Stimulated activated CD8-positive, alpha-beta memory T cell treated with anti-CD3 and anti-CD28 coated beads, Interleukin-7, amount 100 ng/mL, for 24 hours (primary cell): ENCODE measurements around the gene ZNFX1.
"Not testable (repeated sequence)": the region's sequence is repeated elsewhere in the genome, so short reads cannot be mapped to it uniquely, and the experiment has no call there.

Experiments used
- DNase-seq: peaks from one replicate; pipeline ENCODE4 v3.0.0-alpha.2; 2020; ENCODE audit warnings: low read depth

ZNFX1 gene

DNA sequence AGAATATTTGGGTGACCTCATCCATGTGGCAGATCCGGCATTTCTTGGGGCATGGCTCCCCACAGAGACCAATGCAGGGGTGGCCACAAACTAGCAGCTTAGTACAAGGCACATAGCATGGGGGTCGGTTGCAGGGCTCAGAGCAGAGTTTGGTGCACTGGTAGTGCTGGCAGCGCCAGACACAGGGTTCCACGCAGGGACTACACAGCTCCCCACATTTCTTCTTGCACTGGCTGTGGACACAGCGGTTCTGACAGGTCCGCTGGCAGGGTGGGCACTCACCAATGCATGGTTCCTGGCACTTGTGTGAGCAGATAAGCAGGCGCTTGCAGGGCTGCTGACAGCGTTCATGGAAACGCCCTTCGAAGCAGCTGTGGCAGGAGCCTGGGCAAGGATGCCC lies 29.6 kb downstream of the ZNFX1 start:
- no peak for DNase-seq

- no peak for DNase-seq
Measured at GRCh38 chr20:49247792-49248191, 30.1 kb downstream of the ZNFX1 start.

DNA sequence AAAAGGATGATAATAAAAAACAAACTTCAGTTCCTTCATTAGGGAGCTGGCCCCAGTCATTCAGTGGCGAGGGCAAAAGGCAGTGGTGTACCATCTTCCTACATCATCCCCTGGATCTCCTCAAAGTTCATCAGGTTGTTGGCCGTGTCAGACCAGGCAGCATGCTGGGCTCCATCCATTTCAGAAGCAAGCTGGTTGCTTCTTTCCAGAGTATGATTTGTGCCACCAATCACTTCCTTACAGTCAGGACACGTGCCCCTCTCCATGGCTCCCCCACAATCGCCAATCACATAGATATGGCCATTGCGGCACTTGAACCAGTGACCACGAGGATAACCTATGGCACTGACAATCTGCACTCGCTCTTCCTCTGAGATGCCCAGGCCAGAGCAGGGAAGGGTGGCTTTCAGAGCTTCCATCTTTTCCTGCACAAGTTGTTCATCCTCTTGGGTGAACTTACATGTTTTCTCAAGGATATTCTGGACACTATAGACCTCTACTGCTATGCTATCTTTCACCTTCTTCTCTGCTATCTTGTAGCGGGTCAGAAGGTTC lies 30.6 kb downstream of the ZNFX1 start:
- no peak for DNase-seq

- DNase-seq = no peak
Measured at GRCh38 chr20:49245921-49246740, 31.7 kb downstream of the ZNFX1 start.

- DNase-seq = no peak
Measured at GRCh38 chr20:49237531-49237930, 40.3 kb downstream of the ZNFX1 start.

DNA sequence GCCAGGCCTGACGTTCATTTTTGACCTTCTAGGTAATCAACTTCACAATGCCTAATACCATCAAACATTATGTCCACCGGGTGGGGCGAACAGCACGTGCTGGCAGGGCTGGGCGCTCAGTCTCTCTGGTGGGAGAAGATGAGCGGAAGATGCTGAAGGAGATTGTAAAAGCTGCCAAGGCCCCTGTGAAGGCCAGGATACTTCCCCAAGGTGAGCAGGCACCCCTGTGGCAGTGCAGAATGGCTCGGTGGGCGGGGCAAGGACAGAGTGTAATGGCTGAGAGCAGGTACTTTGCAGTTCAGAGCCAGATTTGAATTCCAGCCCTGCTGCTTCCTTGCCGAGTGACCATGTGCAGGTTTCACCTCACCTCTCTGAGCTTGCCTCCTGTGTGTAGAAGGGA lies 41.6 kb downstream of the ZNFX1 start:
- DNase-seq = no peak

GRCh38 chr20:49234831-49235230 lies 43.0 kb downstream of the ZNFX1 start:
- no peak for DNase-seq

DNA sequence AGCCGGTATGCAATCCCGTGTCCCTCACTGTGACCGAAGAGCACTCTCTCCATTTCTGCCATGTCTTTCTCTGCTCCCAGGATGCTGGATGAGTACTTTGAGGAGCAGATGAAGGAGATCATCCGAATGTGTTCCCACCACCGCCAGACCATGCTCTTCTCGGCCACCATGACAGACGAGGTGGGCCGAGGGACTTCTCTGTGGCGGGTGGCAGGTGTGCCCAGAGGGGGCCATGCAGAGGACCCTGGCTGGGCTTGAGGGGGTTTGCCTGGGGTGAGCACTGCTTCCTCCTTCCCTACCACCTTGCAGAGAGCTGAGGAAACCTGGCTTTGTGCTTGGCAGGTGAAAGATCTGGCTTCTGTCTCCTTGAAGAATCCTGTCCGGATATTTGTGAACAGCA lies 44.6 kb downstream of the ZNFX1 start:
- DNase-seq = no peak

- DNase-seq = no peak
Measured at GRCh38 chr20:49231471-49231870, 46.4 kb downstream of the ZNFX1 start.

DNA sequence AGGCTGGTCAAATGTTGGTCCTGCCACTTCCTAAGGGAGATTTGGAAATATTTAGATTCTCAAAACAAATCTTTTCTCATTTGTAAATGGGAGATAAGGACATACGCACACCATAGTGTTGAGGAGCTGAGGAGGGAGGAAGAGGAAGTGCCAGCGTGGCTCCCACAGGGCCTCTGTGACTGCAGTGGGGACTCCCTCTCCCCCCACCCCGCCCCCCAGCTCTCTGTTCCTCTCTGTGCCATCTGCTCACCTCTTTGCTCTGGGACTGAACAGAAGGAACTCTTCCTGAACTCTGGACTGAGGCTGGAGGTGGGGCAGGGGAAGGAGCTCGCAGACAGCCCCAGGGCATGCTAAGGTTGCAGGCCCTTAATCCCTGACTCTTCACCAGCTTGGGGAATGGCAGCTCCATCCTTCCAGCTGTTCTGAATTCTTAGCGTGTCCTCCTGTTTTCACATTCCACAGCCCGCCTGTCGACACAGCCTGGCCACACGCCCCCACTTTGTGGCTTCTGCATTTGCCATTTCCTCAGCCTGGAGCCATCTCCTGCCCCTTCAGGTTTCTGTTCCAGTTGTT lies 47.2 kb downstream of the ZNFX1 start:
- DNase-seq = no peak

- no peak for DNase-seq
Measured at GRCh38 chr20:49230021-49230420, 47.8 kb downstream of the ZNFX1 start.

DNA sequence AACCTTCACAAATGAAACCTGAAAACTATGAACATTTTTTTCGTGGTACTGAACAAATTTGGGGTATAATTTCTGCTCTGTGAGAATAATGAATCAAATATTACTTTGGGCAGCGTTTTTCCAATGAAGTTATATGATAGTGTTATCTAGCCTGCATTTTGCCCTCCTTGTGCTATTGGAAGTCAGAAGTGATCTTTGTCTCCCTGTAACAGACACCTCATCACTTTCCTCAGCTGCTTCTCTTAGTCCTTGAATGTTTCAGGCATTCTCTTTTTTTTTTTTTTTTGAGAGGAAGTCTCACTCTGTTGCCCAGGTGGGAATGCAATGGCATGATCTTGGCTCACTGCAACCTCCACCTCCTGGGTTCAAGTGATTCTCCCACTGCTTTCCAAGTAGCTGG lies 48.5 kb downstream of the ZNFX1 start:
- DNase-seq = no peak

- no peak for DNase-seq
Measured at GRCh38 chr20:49228676-49229075, 49.2 kb downstream of the ZNFX1 start.

- DNase-seq = no peak
Measured at GRCh38 chr20:49225896-49226295, 52.0 kb downstream of the ZNFX1 start.

DNA sequence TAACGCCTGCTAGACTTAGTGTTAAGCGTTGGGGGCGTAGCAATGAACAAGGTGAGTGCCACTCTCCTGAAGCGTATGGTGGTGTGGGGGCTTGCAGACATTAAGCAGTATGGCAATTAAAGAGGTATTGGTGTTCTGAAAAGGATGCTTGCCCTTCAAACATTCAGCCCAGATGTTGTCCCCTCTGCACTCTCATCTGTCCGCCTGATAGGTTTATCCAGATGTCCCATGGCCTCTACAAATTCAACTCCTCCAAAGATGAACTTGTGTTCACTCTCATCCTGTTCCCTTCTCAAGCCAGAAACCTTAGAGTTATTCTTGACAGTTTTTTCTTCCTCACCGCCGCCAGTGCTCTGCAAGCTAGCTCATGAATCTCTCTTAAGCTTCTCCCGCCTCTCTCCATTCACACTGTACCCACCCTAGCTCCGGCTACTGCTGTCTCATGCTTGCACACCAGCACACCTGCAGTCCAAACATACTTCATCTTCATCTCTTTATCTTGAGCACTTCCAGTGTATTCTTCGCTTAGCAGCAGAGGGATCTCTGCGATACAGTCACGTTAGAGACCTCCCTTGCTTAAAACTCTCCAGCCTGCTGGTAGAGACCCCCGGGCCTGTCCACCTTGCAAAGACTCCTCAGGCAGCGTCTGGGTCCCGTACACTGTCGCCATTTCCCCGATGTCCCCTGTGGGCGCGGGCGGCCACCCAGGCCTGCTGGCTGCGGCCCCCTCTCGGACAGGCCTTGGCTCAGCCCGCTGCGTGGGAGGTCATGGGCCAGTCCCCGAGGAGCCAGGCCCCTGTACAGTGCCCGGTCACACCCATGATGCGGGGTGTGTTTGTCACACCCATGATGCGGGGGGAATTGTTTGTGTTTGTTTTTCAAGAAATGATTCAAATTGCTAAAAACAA lies 57.7 kb downstream of the ZNFX1 start:
- no peak for DNase-seq

DNA sequence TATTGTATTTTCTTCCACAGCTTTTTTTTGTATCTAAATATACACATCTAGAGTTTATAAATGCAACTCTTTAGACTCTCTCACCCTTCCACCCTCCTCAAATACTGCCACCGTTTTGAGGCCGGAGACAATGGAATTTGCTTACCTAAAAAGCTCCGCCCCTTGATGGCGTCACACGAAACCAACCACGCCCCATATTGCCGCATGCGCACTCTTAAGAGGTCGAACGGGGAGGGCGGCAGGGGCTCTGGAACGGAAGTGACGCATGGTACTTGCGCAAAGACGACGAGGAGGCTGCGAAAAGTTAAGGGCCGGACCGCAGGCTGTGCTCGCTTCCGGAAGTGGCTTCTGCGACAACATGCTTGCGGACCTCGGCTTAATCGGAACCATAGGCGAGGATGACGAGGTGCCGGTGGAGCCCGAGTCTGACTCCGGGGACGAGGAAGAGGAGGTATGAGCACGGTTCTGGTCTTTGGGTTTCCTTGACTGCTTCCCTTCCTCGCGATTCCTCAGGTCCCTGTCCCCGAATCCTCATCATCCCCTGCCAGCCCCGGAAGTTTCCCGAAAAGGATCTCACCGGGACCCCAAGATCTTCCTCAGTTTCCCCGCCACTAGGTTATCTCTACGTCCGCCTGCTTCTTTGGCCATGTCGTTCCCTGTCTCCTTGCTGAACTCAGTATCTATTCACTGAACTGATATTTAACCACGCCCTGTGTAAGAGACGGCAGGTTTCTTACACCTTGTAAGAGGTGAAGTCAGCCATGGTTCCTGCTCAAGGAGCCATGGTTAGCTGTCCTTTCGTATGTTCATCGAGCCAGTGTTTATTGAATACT lies 58.5 kb downstream of the ZNFX1 start, which contains the start of gene DDX27:
TSS of gene DDX27 (plus strand) at position 326 of the 833 bp plus-strand sequence. CDS start at position 359, 33 bp downstream.
- DNase-seq = peak; percentile 93

- DNase-seq = not testable (repeated sequence)
Measured at GRCh38 chr20:49218739-49219090, 59.1 kb downstream of the ZNFX1 start.

DNA sequence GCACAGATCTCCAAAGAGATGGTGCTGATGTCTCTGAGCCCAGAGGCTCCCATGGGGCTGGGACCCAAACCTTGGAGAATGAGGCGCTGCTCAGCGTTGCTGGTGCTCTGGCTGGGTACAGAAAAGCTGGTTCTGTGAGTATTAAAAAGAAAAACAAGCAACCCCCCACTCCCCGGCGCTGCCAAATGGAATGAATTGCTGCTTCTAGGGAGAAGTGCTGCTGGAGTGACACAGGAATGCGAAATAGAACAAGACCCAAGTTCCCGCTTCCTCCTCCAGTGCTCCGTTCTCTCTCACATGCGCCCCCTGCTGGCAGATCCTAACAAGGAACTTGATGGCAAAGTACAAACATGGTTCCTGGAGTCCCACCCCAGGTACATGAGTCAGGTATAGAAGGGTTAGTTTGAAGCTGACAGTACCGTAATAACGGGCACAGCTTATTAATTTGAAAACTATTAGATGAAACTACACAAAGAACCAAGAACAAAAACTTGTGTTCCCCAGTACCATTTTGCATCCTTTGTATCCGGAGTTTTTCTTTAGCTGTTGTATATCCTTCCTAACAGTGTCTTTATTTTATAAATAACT lies 60.8 kb downstream of the ZNFX1 start:
- DNase-seq = peak; percentile 98

DNA sequence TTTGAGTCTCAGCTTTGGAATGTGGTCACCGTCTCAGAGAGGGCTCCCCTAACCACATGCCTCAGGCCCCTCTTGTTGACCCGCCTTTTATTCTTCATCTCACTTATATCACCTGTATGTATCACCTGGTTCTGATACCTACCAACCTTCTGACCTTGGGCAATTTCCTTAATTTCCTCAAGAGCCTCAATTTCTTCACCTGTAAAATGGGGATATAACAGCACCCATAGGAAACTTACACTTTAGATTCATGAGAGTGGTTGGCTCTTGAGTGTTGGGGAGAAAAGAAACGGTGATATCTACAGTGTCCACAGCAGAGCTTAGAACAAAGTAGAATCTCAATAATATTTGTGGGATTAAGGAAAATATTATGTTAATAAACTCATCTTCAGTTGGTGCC lies 62.6 kb downstream of the ZNFX1 start:
- no peak for DNase-seq

DNA sequence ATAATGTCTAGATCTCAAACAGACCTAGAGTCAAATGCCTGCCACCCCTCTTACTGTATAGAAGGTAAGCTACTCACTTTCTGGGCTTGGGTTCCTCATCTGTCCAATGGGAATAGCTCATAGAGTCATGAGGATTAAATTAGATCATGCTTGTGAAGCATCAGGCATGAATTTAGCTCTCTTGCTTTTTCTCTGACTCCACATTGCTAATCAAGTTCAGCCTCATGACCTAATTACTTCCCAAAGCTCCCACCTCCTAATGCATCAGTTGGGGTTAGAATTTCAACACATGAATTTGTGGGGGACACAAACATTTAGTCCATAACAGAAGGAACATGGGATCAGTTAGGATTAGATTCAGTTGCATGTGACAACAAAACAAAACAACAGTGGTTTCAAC lies 63.3 kb downstream of the ZNFX1 start:
- no peak for DNase-seq

- no peak for DNase-seq
Measured at GRCh38 chr20:49210757-49211110, 67.1 kb downstream of the ZNFX1 start.
